Ishikawa (cell line): Measurements from ENCODE around the gene BFSP2.

Experiments
- CEBPB ChIP-seq: IDR thresholded peaks from 2 replicates; pipeline ENCODE4 v1.6.1; 2012
- CREB1 ChIP-seq: IDR thresholded peaks from 2 replicates; pipeline ENCODE4 v1.6.1; 2012; ENCODE audit warnings: low read depth
- RAD21 ChIP-seq: IDR thresholded peaks from 2 replicates; pipeline ENCODE4 v1.6.1; 2012; ENCODE audit warnings: low read depth
- TAF1 ChIP-seq: IDR thresholded peaks from 2 replicates; pipeline ENCODE4 v1.6.1; 2012; ENCODE audit warnings: low read depth, mild to moderate bottlenecking

DNA sequence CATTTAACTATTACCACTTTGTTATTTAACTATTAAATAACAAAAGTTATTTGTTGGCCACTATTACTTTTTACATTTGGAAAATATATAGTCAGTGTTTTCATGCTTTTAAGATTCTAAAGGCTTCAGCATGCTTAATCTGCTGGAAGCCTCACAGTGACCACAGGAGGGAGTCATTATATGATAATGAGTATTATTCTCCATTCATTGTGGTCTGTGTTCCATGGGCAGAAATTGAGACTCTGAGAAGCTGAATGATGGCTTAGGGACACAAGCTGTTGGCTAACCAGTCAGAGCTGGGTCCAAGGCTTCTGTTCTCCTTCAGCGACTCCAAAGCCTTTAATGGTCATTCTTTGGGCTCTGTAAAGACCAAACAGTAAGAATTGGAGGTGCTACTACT is 64.7 kb downstream of the BFSP2 start:
- no peak for TF ChIP-seq TAF1
- peak; percentile 52 for TF ChIP-seq RAD21
- no peak for TF ChIP-seq CEBPB
- TF ChIP-seq CREB1 = no peak
